AG04449 (cell line): ENCODE results near the gene CPZ.

ENCODE experiments used
- CTCF ChIA-PET: fragments of 350-600 bp; formaldehyde crosslinking; extraction: SDS; loops from one replicate; lab custom pipeline; 2021; ENCODE audit warnings: antibody characterized with exemption; lab: Yijun Ruan, JAX
- POLR2A ChIA-PET: fragments of 400-600, 350-600 bp; formaldehyde crosslinking; extraction: SDS; loops from one replicate; lab custom pipeline; 2020; ENCODE audit warnings: antibody characterized with exemption, inconsistent platforms; lab: Yijun Ruan, JAX
- DNase-seq: peaks from one replicate; pipeline ENCODE4 v3.0.0-alpha.2; 2010; ENCODE audit warnings: low read depth, low spot score
- H3K4me3 ChIP-seq: 2 replicates; pipeline ENCODE4 v1.5.1; 2011; ENCODE audit warnings: low read depth, mild to moderate bottlenecking, control low read depth, low read length
- CTCF ChIP-seq: IDR thresholded peaks from one replicate; pipeline ENCODE4 v1.5.1; 2011; ENCODE audit warnings: mild to moderate bottlenecking, moderate library complexity, low read length, control low read depth, inconsistent platforms; ENCODE audit not compliant: insufficient read depth; ENCODE audit errors: missing control alignments

CPZ gene

GRCh38 chr4:8553991-8554405, 38.6 kb upstream of the CPZ start:
- H3K4me3 ChIP-seq, result no peak overlapping the region
- POLR2A ChIA-PET, result no interaction called here
- no peak for TF ChIP-seq CTCF

GRCh38 chr4:8554555-8555100, 37.9 kb upstream of the CPZ start:
- DNase-seq, result no peak
- no peak overlapping the region for H3K4me3 ChIP-seq
- CTCF ChIA-PET, result no interaction called here
- no peak for TF ChIP-seq CTCF
- POLR2A ChIA-PET, result no interaction called here

More at GRCh38 chr4:8553991-8554405, 38.6 kb upstream of the CPZ start:
- CTCF ChIA-PET, result no interaction called here
- no peak for DNase-seq

GRCh38 chr4:8555716-8556115, 36.8 kb upstream of the CPZ start:
- DNase-seq, result no peak
- no peak for TF ChIP-seq CTCF
- POLR2A ChIA-PET, result no interaction called here
- CTCF ChIA-PET, result interaction anchor here (1.2 to 1.3 kb wide), 2 partner anchors 10 to 87 kb away, joined by 3 to 4 read pairs; no protein-coding TSS in a partner anchor
- H3K4me3 ChIP-seq, result no peak overlapping the region

GRCh38 chr4:8556341-8557150, 36.0 kb upstream of the CPZ start:
- no peak for DNase-seq
- POLR2A ChIA-PET, result interaction anchor here (0.6 to 1.1 kb wide), 2 partner anchors 52 to 128 kb away, joined by 3 to 4 read pairs; no protein-coding TSS in a partner anchor
- CTCF ChIA-PET, result interaction anchor here (1.0 to 1.3 kb wide), 3 partner anchors 11 to 88 kb away, joined by 3 to 4 read pairs (median 3); no protein-coding TSS in a partner anchor

GRCh38 chr4:8557151-8558076, 35.2 kb upstream of the CPZ start:
- CTCF ChIA-PET, result interaction anchor here (0.7 to 1.3 kb wide), 3 partner anchors 10 to 12 kb away, joined by 3 read pairs; no protein-coding TSS in a partner anchor

More at GRCh38 chr4:8556341-8557150, 36.0 kb upstream of the CPZ start:
- H3K4me3 ChIP-seq, result no peak overlapping the region
- no peak for TF ChIP-seq CTCF

More at GRCh38 chr4:8557151-8558076, 35.2 kb upstream of the CPZ start:
- H3K4me3 ChIP-seq, result no peak overlapping the region
- TF ChIP-seq CTCF, result no peak
- POLR2A ChIA-PET, result interaction anchor here (1.1 kb wide), 1 partner anchor 129 kb away, joined by 4 read pairs; no protein-coding TSS in a partner anchor
- no peak for DNase-seq
